Measurements from ENCODE around the gene CACNA1C.

Gene CACNA1C

GRCh38 chr12:2118061-2118460 lies 65.3 kb downstream of the CACNA1C start:
- TF ChIP-seq CTCF (IDR thresholded peaks at IDR 0.05; ENCODE audit: low read depth, low read length, missing control alignments): no peak
- H3K4me3 ChIP-seq (ENCODE audit: low read depth, low read length): no peak overlapping the region
- no peak for DNase-seq (ENCODE audit: low read depth)
- in situ Hi-C loops (cut with HindIII; ENCODE audit: low sequenced_read_pairs): no loop called here

GRCh38 chr12:2118481-2119255 lies 65.9 kb downstream of the CACNA1C start:
- in situ Hi-C loops (cut with HindIII; ENCODE audit: low sequenced_read_pairs): no loop called here
- no peak for DNase-seq (ENCODE audit: low read depth)
- no peak for TF ChIP-seq CTCF (IDR thresholded peaks at IDR 0.05; ENCODE audit: low read depth, low read length, missing control alignments)
- no peak overlapping the region for H3K4me3 ChIP-seq (ENCODE audit: low read depth, low read length)

- in situ Hi-C loops (cut with HindIII; ENCODE audit: low sequenced_read_pairs): no loop called here
These were observed 66.5 kb downstream of the CACNA1C start for GRCh38 chr12:2119266-2119665.

GRCh38 chr12:2120982-2121758 lies 68.4 kb downstream of the CACNA1C start:
- H3K4me3 ChIP-seq (ENCODE audit: low read depth, low read length): no peak overlapping the region
- in situ Hi-C loops (cut with HindIII; ENCODE audit: low sequenced_read_pairs): loop anchor here (5.0 kb wide), 1 partner anchor 89 kb away; no protein-coding TSS in a partner anchor
- no peak for TF ChIP-seq CTCF (IDR thresholded peaks at IDR 0.05; ENCODE audit: low read depth, low read length, missing control alignments)
- DNase-seq (ENCODE audit: low read depth): no peak

More at GRCh38 chr12:2119266-2119665, 66.5 kb downstream of the CACNA1C start:
- DNase-seq (ENCODE audit: low read depth): no peak
- TF ChIP-seq CTCF (IDR thresholded peaks at IDR 0.05; ENCODE audit: low read depth, low read length, missing control alignments): no peak
- no peak overlapping the region for H3K4me3 ChIP-seq (ENCODE audit: low read depth, low read length)

GRCh38 chr12:2124466-2125023 lies 71.8 kb downstream of the CACNA1C start:
- in situ Hi-C loops (cut with HindIII; ENCODE audit: low sequenced_read_pairs): loop anchor here (5.0 kb wide), 1 partner anchor 92 kb away; no protein-coding TSS in a partner anchor
- TF ChIP-seq CTCF (IDR thresholded peaks at IDR 0.05; ENCODE audit: low read depth, low read length, missing control alignments): no peak
- H3K4me3 ChIP-seq (ENCODE audit: low read depth, low read length): no peak overlapping the region
- no peak for DNase-seq (ENCODE audit: low read depth)

- H3K4me3 ChIP-seq (ENCODE audit: low read depth, low read length): no peak overlapping the region
- in situ Hi-C loops (cut with HindIII; ENCODE audit: low sequenced_read_pairs): no loop called here
- no peak for DNase-seq (ENCODE audit: low read depth)
- no peak for TF ChIP-seq CTCF (IDR thresholded peaks at IDR 0.05; ENCODE audit: low read depth, low read length, missing control alignments)
These were observed 73.1 kb downstream of the CACNA1C start for GRCh38 chr12:2125651-2126522.
